Measurements from ENCODE around the gene PPIL6. TPM values are rescaled to one million over a fixed set of nuclear protein-coding genes. Genes with fewer than 3 reads are reported as not detected.

The PPIL6 gene
- total RNA-seq, 2 experiments from 2014 or later, result 0.09 TPM; not detected in 1

DNA sequence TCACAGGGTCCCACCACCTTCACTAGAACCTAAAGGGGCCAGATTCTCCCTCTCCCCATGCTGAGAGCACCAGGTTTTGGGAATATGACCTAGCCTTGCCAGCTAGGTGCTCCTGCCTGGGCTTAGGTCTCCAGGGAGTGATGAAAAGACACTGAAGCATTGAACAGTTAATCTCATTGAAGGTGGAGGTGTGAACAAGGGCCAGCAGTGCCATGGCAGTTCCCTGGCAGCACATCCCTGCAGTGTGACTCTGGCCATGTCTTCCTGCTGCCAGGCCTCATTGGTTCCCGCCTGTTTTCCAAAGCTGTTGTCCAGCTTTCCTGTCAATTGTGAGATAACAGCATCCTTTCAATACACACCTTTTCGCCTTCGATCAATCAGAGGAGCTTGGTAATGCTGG is 10.9 kb downstream of the PPIL6 start:
- ChIA-PET POLR2A (no interaction called here), CTCF (interaction anchor here (0.6 to 1.2 kb wide), 3 partner anchors 11 to 289 kb away, joined by 3 read pairs; partner anchors contain the start of genes PPIL6 and SMPD2)
- ATAC-seq (no peak), DNase-seq (no peak)
- Mint-ChIP-seq H3K4me1 (no peaks in the 10 kb centered on the region), H3K36me3 (ENCODE audit: low read depth) (no peaks in the 10 kb centered on the region), H3K9me3 (ENCODE audit: low read depth) (no peaks in the 10 kb centered on the region), H3K27me3 (peaks cover 2% of the 10 kb centered on the region), H3K27ac (no peak overlapping the region), H3K4me3 (no peak overlapping the region)
- intact Hi-C loops (cut with DNase I, micrococcal nuclease), result no loop called here

DNA sequence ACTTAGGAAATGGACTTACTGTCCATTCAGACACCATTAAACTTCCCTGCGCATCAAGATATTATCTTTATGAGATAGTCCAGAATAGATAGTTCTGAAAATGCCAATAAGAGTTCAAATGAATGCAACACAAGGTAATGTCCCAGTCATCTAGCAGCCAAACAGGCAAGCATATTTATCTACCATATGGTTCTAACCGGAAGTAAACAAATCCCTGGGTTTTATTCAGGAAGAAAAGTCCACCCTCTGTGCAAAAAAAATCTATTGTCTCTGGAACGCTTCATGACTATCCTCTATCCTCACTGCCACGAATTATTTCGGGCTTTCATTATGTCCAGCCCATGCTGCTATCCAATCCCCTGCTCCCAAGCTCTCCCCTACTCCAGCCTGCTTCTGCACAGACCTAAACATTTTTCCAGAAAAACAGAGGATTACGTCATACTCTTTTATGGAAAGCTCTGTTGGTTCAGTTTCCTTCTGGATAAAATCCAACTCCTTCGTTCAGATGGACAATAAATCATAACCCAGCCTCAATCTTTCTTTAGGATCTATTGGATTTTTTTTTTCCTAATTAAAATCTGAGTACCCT is 11.4 kb downstream of the PPIL6 start:
- Mint-ChIP-seq H3K27ac (no peak overlapping the region), H3K9me3 (ENCODE audit: low read depth) (no peaks in the 10 kb centered on the region), H3K27me3 (peaks cover 2% of the 10 kb centered on the region), H3K4me3 (no peak overlapping the region), H3K36me3 (ENCODE audit: low read depth) (no peaks in the 10 kb centered on the region), H3K4me1 (no peaks in the 10 kb centered on the region)
- ChIA-PET CTCF (interaction anchor here (0.6 to 1.2 kb wide), 3 partner anchors 46 to 289 kb away, joined by 3 read pairs; no protein-coding TSS in a partner anchor), POLR2A (interaction anchor here (0.6 kb wide), 1 partner anchor 26 kb away, joined by 6 read pairs; no protein-coding TSS in a partner anchor)
- intact Hi-C loops (cut with DNase I, micrococcal nuclease), result no loop called here
- DNase-seq (no peak), ATAC-seq (no peak)

- Mint-ChIP-seq H3K9me3 (ENCODE audit: low read depth) (no peaks in the 10 kb centered on the region), H3K4me1 (no peaks in the 10 kb centered on the region)
These were observed 15.5 kb downstream of the PPIL6 start for GRCh38 chr6:109424946-109425345.

GRCh38 chr6:109421184-109421583 is 19.2 kb downstream of the PPIL6 start:
- no peaks in the 10 kb centered on the region for H3K9me3 Mint-ChIP-seq (ENCODE audit: low read depth)
- intact Hi-C loops (cut with DNase I, micrococcal nuclease), result no loop called here
- no peak overlapping the region for H3K4me3 Mint-ChIP-seq
- ChIA-PET POLR2A (no interaction called here), CTCF (interaction anchor here (1.6 kb wide), 1 partner anchor 38 kb away, joined by 5 read pairs; no protein-coding TSS in a partner anchor)
- no peaks in the 10 kb centered on the region for H3K27me3 Mint-ChIP-seq
- no peaks in the 10 kb centered on the region for H3K36me3 Mint-ChIP-seq (ENCODE audit: low read depth)
- H3K4me1 Mint-ChIP-seq, result no peaks in the 10 kb centered on the region
- ATAC-seq (no peak), DNase-seq (no peak)
- no peak overlapping the region for H3K27ac Mint-ChIP-seq

More at GRCh38 chr6:109424946-109425345, 15.5 kb downstream of the PPIL6 start:
- ChIA-PET CTCF (no interaction called here), POLR2A (interaction anchor here (0.6 kb wide), 1 partner anchor 262 kb away, joined by 3 read pairs; no protein-coding TSS in a partner anchor)
- ATAC-seq (no peak), DNase-seq (no peak)
- H3K27me3 Mint-ChIP-seq, result no peaks in the 10 kb centered on the region
- no peak overlapping the region for H3K27ac Mint-ChIP-seq
- intact Hi-C loops (cut with DNase I, micrococcal nuclease), result no loop called here
- no peak overlapping the region for H3K4me3 Mint-ChIP-seq
- no peaks in the 10 kb centered on the region for H3K36me3 Mint-ChIP-seq (ENCODE audit: low read depth)

DNA sequence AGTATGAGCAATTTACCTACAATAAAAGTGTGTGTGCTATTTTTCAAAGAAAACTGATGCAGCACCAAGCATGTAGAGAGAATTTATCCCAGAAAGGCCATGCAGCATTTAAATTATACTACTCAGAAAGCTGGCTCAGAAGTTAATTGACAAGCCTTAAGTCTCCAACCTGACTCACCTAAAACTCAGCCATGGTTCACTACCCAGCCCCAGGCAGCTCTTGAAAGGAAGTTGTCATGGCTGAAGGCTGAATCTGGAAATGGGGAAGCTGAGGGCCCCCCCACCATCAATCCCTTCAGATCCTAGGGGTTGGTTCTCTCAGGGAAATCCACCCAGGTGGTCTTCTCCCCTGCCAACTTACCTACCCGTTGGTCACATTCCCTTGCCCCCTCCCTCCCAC is 19.7 kb downstream of the PPIL6 start:
- no peaks in the 10 kb centered on the region for H3K27me3 Mint-ChIP-seq
- no peak overlapping the region for H3K27ac Mint-ChIP-seq
- DNase-seq, result no peak
- intact Hi-C loops (cut with DNase I, micrococcal nuclease), result no loop called here
- ATAC-seq, result no peak
- ChIA-PET CTCF (interaction anchor here (1.0 to 1.6 kb wide), 2 partner anchors 38 to 50 kb away, joined by 3 to 5 read pairs; no protein-coding TSS in a partner anchor), POLR2A (no interaction called here)
- no peaks in the 10 kb centered on the region for H3K36me3 Mint-ChIP-seq (ENCODE audit: low read depth)
- no peaks in the 10 kb centered on the region for H3K4me1 Mint-ChIP-seq
- H3K9me3 Mint-ChIP-seq (ENCODE audit: low read depth), result no peaks in the 10 kb centered on the region
- H3K4me3 Mint-ChIP-seq, result no peak overlapping the region

DNA sequence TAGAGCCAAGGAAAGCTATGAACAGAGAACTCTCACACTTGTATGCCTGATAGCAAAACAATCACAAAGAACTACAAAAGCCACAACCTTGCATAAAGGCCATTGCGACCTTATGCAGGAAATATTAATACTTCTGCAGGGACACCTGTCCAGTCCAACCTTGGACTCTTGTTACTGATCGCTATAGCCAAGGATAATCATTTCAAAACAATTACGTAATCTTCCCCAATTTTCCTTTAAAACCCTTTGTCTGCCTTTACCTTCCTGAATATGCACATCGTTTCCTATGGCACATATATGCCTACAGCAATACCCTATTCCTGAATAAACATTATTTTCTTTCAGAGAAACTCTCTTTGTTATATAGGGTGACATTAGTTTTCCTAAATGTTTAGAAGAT is 22.8 kb downstream of the PPIL6 start:
- H3K4me3 Mint-ChIP-seq, result no peak overlapping the region
- intact Hi-C loops (cut with DNase I, micrococcal nuclease), result no loop called here
- no peaks in the 10 kb centered on the region for H3K36me3 Mint-ChIP-seq (ENCODE audit: low read depth)
- H3K9me3 Mint-ChIP-seq (ENCODE audit: low read depth), result peaks cover 4% of the 10 kb centered on the region
- ATAC-seq, result no peak
- ChIA-PET POLR2A (no interaction called here), CTCF (interaction anchor here (0.7 to 1.1 kb wide), 2 partner anchors 33 to 1389 kb away, joined by 3 to 4 read pairs; no protein-coding TSS in a partner anchor)
- no peak for DNase-seq
- no peak overlapping the region for H3K27ac Mint-ChIP-seq
- no peaks in the 10 kb centered on the region for H3K27me3 Mint-ChIP-seq
- H3K4me1 Mint-ChIP-seq, result no peaks in the 10 kb centered on the region

DNA sequence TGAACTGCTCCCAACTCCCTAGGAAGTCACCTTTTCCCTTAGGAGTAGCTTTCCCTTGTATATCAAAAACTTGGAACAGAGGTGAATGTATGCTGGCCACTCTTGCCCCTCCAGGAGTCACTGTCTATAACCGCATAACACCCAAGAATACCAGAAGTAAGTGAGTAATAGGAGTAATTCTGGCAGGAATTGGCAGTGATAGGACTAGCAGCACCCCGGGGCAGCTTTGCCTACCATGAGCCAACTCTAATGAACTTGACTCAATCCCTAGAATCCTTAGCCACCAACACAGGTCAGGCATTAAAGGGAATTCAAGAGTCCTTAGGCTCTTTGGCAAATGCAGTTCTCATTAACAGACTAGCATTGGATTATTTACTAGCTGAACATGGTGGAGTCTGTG is 29.4 kb downstream of the PPIL6 start:
- no peaks in the 10 kb centered on the region for H3K27me3 Mint-ChIP-seq
- no peak overlapping the region for H3K4me3 Mint-ChIP-seq
- DNase-seq, result no peak
- H3K9me3 Mint-ChIP-seq (ENCODE audit: low read depth), result peaks cover 4% of the 10 kb centered on the region
- no peak overlapping the region for H3K27ac Mint-ChIP-seq
- CTCF ChIA-PET, result no interaction called here
- intact Hi-C loops (cut with DNase I, micrococcal nuclease), result no loop called here
- H3K36me3 Mint-ChIP-seq (ENCODE audit: low read depth), result no peaks in the 10 kb centered on the region
- no peaks in the 10 kb centered on the region for H3K4me1 Mint-ChIP-seq
- POLR2A ChIA-PET, result interaction anchor here (0.6 kb wide), 1 partner anchor 24 kb away, joined by 5 read pairs; no protein-coding TSS in a partner anchor
- no peak for ATAC-seq

GRCh38 chr6:109406196-109406595 is 34.2 kb downstream of the PPIL6 start:
- ATAC-seq, result no peak
- ChIA-PET POLR2A (no interaction called here), CTCF (interaction anchor here (1.1 kb wide), 1 partner anchor 218 kb away, joined by 3 read pairs; no protein-coding TSS in a partner anchor)

GRCh38 chr6:109397020-109397419 is 43.4 kb downstream of the PPIL6 start:
- Mint-ChIP-seq H3K36me3 (ENCODE audit: low read depth) (no peaks in the 10 kb centered on the region), H3K27me3 (no peaks in the 10 kb centered on the region), H3K4me1 (peaks cover 6% of the 10 kb centered on the region), H3K4me3 (no peak overlapping the region), H3K9me3 (ENCODE audit: low read depth) (no peaks in the 10 kb centered on the region), H3K27ac (no peak overlapping the region)
- ATAC-seq, result no peak
- no peak for DNase-seq
- CTCF ChIA-PET, result interaction anchor here (0.6 to 2.9 kb wide), 6 partner anchors 13 to 209 kb away, joined by 3 to 18 read pairs (median 3); no protein-coding TSS in a partner anchor
- POLR2A ChIA-PET, result interaction anchor here (1.1 kb wide), 1 partner anchor 14 kb away, joined by 3 read pairs; no protein-coding TSS in a partner anchor
- intact Hi-C loops (cut with DNase I, micrococcal nuclease), result no loop called here

More at GRCh38 chr6:109406196-109406595, 34.2 kb downstream of the PPIL6 start:
- no peaks in the 10 kb centered on the region for H3K27me3 Mint-ChIP-seq
- no peak overlapping the region for H3K27ac Mint-ChIP-seq
- H3K4me3 Mint-ChIP-seq, result no peak overlapping the region
- no peak for DNase-seq
- intact Hi-C loops (cut with DNase I, micrococcal nuclease), result no loop called here
- H3K4me1 Mint-ChIP-seq, result no peaks in the 10 kb centered on the region
- H3K36me3 Mint-ChIP-seq (ENCODE audit: low read depth), result no peaks in the 10 kb centered on the region
- no peaks in the 10 kb centered on the region for H3K9me3 Mint-ChIP-seq (ENCODE audit: low read depth)

DNA sequence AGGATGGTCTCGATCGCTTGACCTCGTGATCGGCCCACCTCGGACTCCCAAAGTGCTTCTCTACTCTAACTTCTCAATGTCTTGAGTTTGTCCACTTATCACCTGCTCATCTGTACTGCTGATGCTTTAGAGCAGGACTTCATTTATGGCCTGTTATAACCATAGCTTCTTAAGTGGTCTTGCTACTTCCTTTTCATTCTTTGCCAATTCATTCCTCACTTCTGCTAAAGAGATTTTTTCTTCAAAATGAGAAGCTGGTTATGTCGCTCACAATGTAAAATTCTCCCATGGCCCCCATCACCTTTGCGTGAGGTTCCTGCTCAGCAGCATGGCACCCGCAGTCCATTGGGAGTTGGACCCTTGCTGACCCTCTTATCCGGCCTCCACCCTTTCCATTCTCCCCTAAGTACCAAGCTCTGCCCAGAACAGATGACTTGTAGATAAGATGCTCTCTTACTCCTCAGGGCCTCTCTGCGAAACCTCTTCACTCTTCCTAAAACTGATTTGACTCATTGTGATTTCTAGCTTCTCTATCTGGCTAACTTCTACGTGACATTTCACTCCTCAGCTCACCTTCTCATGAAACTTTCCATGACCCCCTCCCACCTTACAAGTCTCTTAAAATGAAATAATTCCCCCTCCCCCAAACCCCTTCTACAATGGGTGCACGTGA is 44.2 kb downstream of the PPIL6 start:
- H3K4me1 Mint-ChIP-seq, result peaks cover 6% of the 10 kb centered on the region
- intact Hi-C loops (cut with DNase I, micrococcal nuclease), result loop anchor here in 1 of 2 experiments (1.0 kb wide), 1 partner anchor 209 kb away; no protein-coding TSS in a partner anchor
- H3K36me3 Mint-ChIP-seq (ENCODE audit: low read depth), result no peaks in the 10 kb centered on the region
- H3K9me3 Mint-ChIP-seq (ENCODE audit: low read depth), result no peaks in the 10 kb centered on the region
- ChIA-PET CTCF (interaction anchor here (0.8 to 2.9 kb wide), 3 partner anchors 12 to 209 kb away, joined by 3 to 18 read pairs (median 6); no protein-coding TSS in a partner anchor), POLR2A (interaction anchor here (0.8 to 1.1 kb wide), 2 partner anchors 13 to 23 kb away, joined by 3 read pairs; no protein-coding TSS in a partner anchor)
- H3K27ac Mint-ChIP-seq, result no peak overlapping the region
- DNase-seq (no peak), ATAC-seq (peak; percentile 47)
- H3K27me3 Mint-ChIP-seq, result no peaks in the 10 kb centered on the region
- H3K4me3 Mint-ChIP-seq, result no peak overlapping the region

GRCh38 chr6:109393886-109394281 is 46.5 kb downstream of the PPIL6 start:
- DNase-seq (no peak), ATAC-seq (peak; percentile 56)
- Mint-ChIP-seq H3K4me1 (peaks cover 9% of the 10 kb centered on the region), H3K27me3 (no peaks in the 10 kb centered on the region), H3K27ac (no peak overlapping the region), H3K4me3 (no peak overlapping the region), H3K36me3 (ENCODE audit: low read depth) (no peaks in the 10 kb centered on the region), H3K9me3 (ENCODE audit: low read depth) (no peaks in the 10 kb centered on the region)
- ChIA-PET CTCF (interaction anchor here (1.8 kb wide), 1 partner anchor 20 kb away, joined by 5 read pairs; no protein-coding TSS in a partner anchor), POLR2A (interaction anchor here (0.7 kb wide), 1 partner anchor 10 kb away, joined by 4 read pairs; no protein-coding TSS in a partner anchor)
- intact Hi-C loops (cut with DNase I, micrococcal nuclease), result no loop called here
